Measurements from ENCODE around the gene MLLT3.

The MLLT3 gene

GRCh38 chr9:20407013-20407412 lies 215.3 kb downstream of the MLLT3 start:
- DNase-seq: no peak

GRCh38 chr9:20406344-20406743 lies 216.0 kb downstream of the MLLT3 start:
- no peak for DNase-seq

- no peak for DNase-seq
These were observed 216.7 kb downstream of the MLLT3 start for GRCh38 chr9:20405616-20406015.

GRCh38 chr9:20405078-20405477 lies 217.2 kb downstream of the MLLT3 start:
- DNase-seq: no peak

- DNase-seq: no peak
These were observed 218.0 kb downstream of the MLLT3 start for GRCh38 chr9:20404192-20404813.

- DNase-seq: no peak
These were observed 219.0 kb downstream of the MLLT3 start for GRCh38 chr9:20403346-20403745.

- DNase-seq: no peak
These were observed 219.9 kb downstream of the MLLT3 start for GRCh38 chr9:20402273-20402875.

GRCh38 chr9:20398536-20399338 lies 223.6 kb downstream of the MLLT3 start:
- DNase-seq: no peak

GRCh38 chr9:20397348-20397747 lies 225.0 kb downstream of the MLLT3 start:
- DNase-seq: no peak

- DNase-seq: no peak
These were observed 225.8 kb downstream of the MLLT3 start for GRCh38 chr9:20396509-20396908.

- no peak for DNase-seq
These were observed 226.6 kb downstream of the MLLT3 start for GRCh38 chr9:20395651-20396050.

GRCh38 chr9:20394969-20395368 lies 227.3 kb downstream of the MLLT3 start:
- no peak for DNase-seq

- DNase-seq: no peak
These were observed 231.1 kb downstream of the MLLT3 start for GRCh38 chr9:20391208-20391607.

- no peak for DNase-seq
These were observed 231.9 kb downstream of the MLLT3 start for GRCh38 chr9:20390400-20390799.

GRCh38 chr9:20387062-20387461 lies 235.2 kb downstream of the MLLT3 start:
- DNase-seq: no peak

GRCh38 chr9:20384642-20385041 lies 237.7 kb downstream of the MLLT3 start:
- no peak for DNase-seq

GRCh38 chr9:20382460-20383071 lies 239.7 kb downstream of the MLLT3 start:
- DNase-seq: no peak

GRCh38 chr9:20380546-20380945 lies 241.8 kb downstream of the MLLT3 start:
- DNase-seq: no peak

GRCh38 chr9:20379804-20380225 lies 242.5 kb downstream of the MLLT3 start:
- DNase-seq: no peak

GRCh38 chr9:20378851-20379250 lies 243.4 kb downstream of the MLLT3 start:
- DNase-seq: no peak

GRCh38 chr9:20377790-20378189 lies 244.5 kb downstream of the MLLT3 start:
- no peak for DNase-seq

- DNase-seq: no peak
These were observed 245.4 kb downstream of the MLLT3 start for GRCh38 chr9:20376731-20377375.

- DNase-seq: no peak
These were observed 246.3 kb downstream of the MLLT3 start for GRCh38 chr9:20376042-20376441.
